CD4-positive, alpha-beta T cell (primary cell): Measurements from ENCODE around the gene PDE7B. TPM values are rescaled to one million over a fixed set of nuclear protein-coding genes. Genes with fewer than 3 reads are reported as not detected.

ENCODE experiments used
- ATAC-seq: fragments of 200-7000 bp; cut with Tn5 transposase; one replicate; pipeline ENCODE4 v1.10.0; 2022; ENCODE audit warnings: mild to moderate bottlenecking; ENCODE audit not compliant: poor library complexity
- CTCF ChIA-PET: fragments of 350-600 bp; sonication (Branson Sonifier 250); formaldehyde crosslinking; loops from one replicate; lab custom pipeline; 2021; ENCODE audit warnings: antibody characterized with exemption, inconsistent platforms; lab: Charles Lee
- POLR2A ChIA-PET: fragments of 350-600 bp; sonication (Branson Sonifier 250); formaldehyde crosslinking; loops from one replicate; lab custom pipeline; 2021; ENCODE audit warnings: antibody characterized with exemption, inconsistent platforms; lab: Charles Lee
- DNase-seq, 14 experiments: peaks; one replicate each; pipeline ENCODE4 v3.0.0-alpha.2; 2013 to 2020; ENCODE audit warnings: mixed read lengths in 2 of 14
- H3K27ac ChIP-seq, 2 donors: one replicate each; pipeline versions ENCODE4 v1.5.1 to v1.7.0; 2013; ENCODE audit warnings: low read length in 2 of 2, low read depth in 1 of 2, mild to moderate bottlenecking in 1 of 2
- H3K27me3 ChIP-seq, 2 experiments: 1 replicate in 1 of 2; 2 replicates in 1 of 2; pipeline versions ENCODE4 v1.6.1 to v1.7.0; 2013; ENCODE audit warnings: low read length in 2 of 2, control low read depth in 1 of 2, mild to moderate bottlenecking in 1 of 2, moderate library complexity in 1 of 2; ENCODE audit not compliant: insufficient read depth in 2 of 2, control insufficient read depth in 1 of 2
- H3K36me3 ChIP-seq: one replicate; pipeline ENCODE4 v1.6.1; 2013; ENCODE audit warnings: low read length, control low read depth; ENCODE audit not compliant: insufficient read depth
- H3K4me1 ChIP-seq: one replicate; pipeline ENCODE4 v1.6.1; 2013; ENCODE audit warnings: low read length, control low read depth; ENCODE audit not compliant: insufficient read depth
- H3K4me3 ChIP-seq: one replicate; pipeline ENCODE4 v1.5.1; 2013; ENCODE audit warnings: mild to moderate bottlenecking, low read length, moderate library complexity
- H3K9me3 ChIP-seq, 2 experiments: 1 replicate in 1 of 2; 2 replicates in 1 of 2; pipeline versions ENCODE4 v1.6.1 to v1.7.0; 2013; ENCODE audit warnings: low read length in 2 of 2, mild to moderate bottlenecking in 2 of 2, control low read depth in 1 of 2, moderate library complexity in 1 of 2; ENCODE audit not compliant: control insufficient read depth in 1 of 2, insufficient read depth in 1 of 2
- H3K27ac Mint-ChIP-seq: one replicate; pipeline ENCODE4 v1.8.0; 2020; ENCODE audit warnings: mixed read lengths
- H3K27me3 Mint-ChIP-seq: one replicate; pipeline ENCODE4 v1.8.0; 2021; ENCODE audit warnings: mixed read lengths
- H3K36me3 Mint-ChIP-seq: one replicate; pipeline ENCODE4 v1.8.0; 2021; ENCODE audit warnings: low read depth, mixed read lengths
- H3K4me1 Mint-ChIP-seq: one replicate; pipeline ENCODE4 v1.8.0; 2021; ENCODE audit warnings: low read depth, mixed read lengths
- H3K4me3 Mint-ChIP-seq: one replicate; pipeline ENCODE4 v1.8.0; 2020; ENCODE audit warnings: mild to moderate bottlenecking, mixed read lengths
- H3K9me3 Mint-ChIP-seq: one replicate; pipeline ENCODE4 v1.8.0; 2020; ENCODE audit warnings: mixed read lengths
- CTCF ChIP-seq: fragments of 200-600 bp; IDR thresholded peaks from one replicate; pipeline ENCODE4 v1.8.0; 2022; ENCODE audit warnings: antibody characterized with exemption, mild to moderate bottlenecking
- intact Hi-C, 2 experiments: fragments of 100-400 bp; cut with DNase I in 1 of 2; cut with micrococcal nuclease in 1 of 2; formaldehyde crosslinking; loops; one replicate each; pipeline versions ENCODE4 v1.15.1 to v1.9.0; 2023 to 2025; cut with DNase I, micrococcal nuclease
- total RNA-seq, 174 experiments: library from RNA in 2 of 174; stranded (reverse) in 2 of 174; gene quantifications; one replicate each; pipeline ENCODE4 v1.2.3 and lab custom pipeline; 2021 to 2026

PDE7B gene
- total RNA-seq, 2 experiments from 2014 or later, result 0.25 to 0.34 TPM

- H3K27ac ChIP-seq, result no peak overlapping the region
- Mint-ChIP-seq H3K9me3 (no peaks in the 10 kb centered on the region), H3K27ac (no peak overlapping the region), H3K4me3 (no peak overlapping the region), H3K27me3 (no peaks in the 10 kb centered on the region), H3K4me1 (no peaks in the 10 kb centered on the region), H3K36me3 (no peaks in the 10 kb centered on the region)
- no peaks in the 10 kb centered on the region for H3K36me3 ChIP-seq
- TF ChIP-seq CTCF, result no peak
- CTCF ChIA-PET, result no interaction called here
- DNase-seq (no peak), ATAC-seq (no peak)
- POLR2A ChIA-PET, result no interaction called here
- no peak overlapping the region for H3K4me3 ChIP-seq
- no peaks in the 10 kb centered on the region for H3K4me1 ChIP-seq
- no peaks in the 10 kb centered on the region for H3K27me3 ChIP-seq
- intact Hi-C loops, result no loop called here
- H3K9me3 ChIP-seq, result no peaks in the 10 kb centered on the region
These were observed 214.5 kb downstream of the PDE7B start for GRCh38 chr6:136066005-136066404.

- Histone ChIP-seq H3K4me3 (no peak overlapping the region), H3K36me3 (no peaks in the 10 kb centered on the region), H3K27ac (no peak overlapping the region), H3K4me1 (no peaks in the 10 kb centered on the region), H3K27me3 (no peaks in the 10 kb centered on the region), H3K9me3 (no peaks in the 10 kb centered on the region)
- intact Hi-C loops, result no loop called here
- TF ChIP-seq CTCF, result no peak
- POLR2A ChIA-PET, result no interaction called here
- Mint-ChIP-seq H3K9me3 (no peaks in the 10 kb centered on the region), H3K4me3 (no peak overlapping the region), H3K36me3 (no peaks in the 10 kb centered on the region), H3K27ac (no peak overlapping the region), H3K4me1 (no peaks in the 10 kb centered on the region), H3K27me3 (no peaks in the 10 kb centered on the region)
- CTCF ChIA-PET, result no interaction called here
- ATAC-seq (no peak), DNase-seq (no peak)
These were observed 216.3 kb downstream of the PDE7B start for GRCh38 chr6:136067731-136068341.

- no peaks in the 10 kb centered on the region for H3K27me3 ChIP-seq
- no peak overlapping the region for H3K4me3 ChIP-seq
- ChIA-PET CTCF (no interaction called here), POLR2A (no interaction called here)
- Mint-ChIP-seq H3K36me3 (no peaks in the 10 kb centered on the region), H3K27me3 (no peaks in the 10 kb centered on the region), H3K9me3 (no peaks in the 10 kb centered on the region), H3K4me3 (no peak overlapping the region), H3K4me1 (no peaks in the 10 kb centered on the region), H3K27ac (no peak overlapping the region)
- no peaks in the 10 kb centered on the region for H3K9me3 ChIP-seq
- DNase-seq, result no peak
- no peaks in the 10 kb centered on the region for H3K36me3 ChIP-seq
- H3K4me1 ChIP-seq, result no peaks in the 10 kb centered on the region
- no peak overlapping the region for H3K27ac ChIP-seq
- no peak for ATAC-seq
- intact Hi-C loops, result no loop called here
- TF ChIP-seq CTCF, result no peak
These were observed 217.6 kb downstream of the PDE7B start for GRCh38 chr6:136069119-136069518.
